ENCODE results near the gene INCENP.

INCENP gene

GRCh38 chr11:62131170-62131464 is 7.3 kb downstream of the INCENP start:
- H3K27ac Mint-ChIP-seq: no peak overlapping the region
- peaks cover 65% of the 10 kb centered on the region for H3K36me3 Mint-ChIP-seq (ENCODE audit: low read depth)
- H3K4me3 Mint-ChIP-seq: no peak overlapping the region
- no peaks in the 10 kb centered on the region for H3K9me3 Mint-ChIP-seq
- H3K27me3 Mint-ChIP-seq: no peaks in the 10 kb centered on the region
- H3K4me1 Mint-ChIP-seq (ENCODE audit: low read depth): peaks cover 15% of the 10 kb centered on the region

GRCh38 chr11:62132191-62132590 is 8.4 kb downstream of the INCENP start:
- Mint-ChIP-seq H3K4me1 (ENCODE audit: low read depth) (peaks cover 15% of the 10 kb centered on the region), H3K27ac (no peak overlapping the region), H3K27me3 (no peaks in the 10 kb centered on the region), H3K4me3 (no peak overlapping the region), H3K9me3 (no peaks in the 10 kb centered on the region), H3K36me3 (ENCODE audit: low read depth) (peaks cover 69% of the 10 kb centered on the region)

- Mint-ChIP-seq H3K36me3 (ENCODE audit: low read depth) (peaks cover 64% of the 10 kb centered on the region), H3K27ac (no peak overlapping the region), H3K4me1 (ENCODE audit: low read depth) (peaks cover 12% of the 10 kb centered on the region), H3K4me3 (no peak overlapping the region), H3K27me3 (no peaks in the 10 kb centered on the region), H3K9me3 (no peaks in the 10 kb centered on the region)
Observed at GRCh38 chr11:62132689-62133293, 9.0 kb downstream of the INCENP start.

GRCh38 chr11:62133328-62134065 is 9.7 kb downstream of the INCENP start:
- H3K27ac Mint-ChIP-seq: no peak overlapping the region

GRCh38 chr11:62137276-62137861 is 13.6 kb downstream of the INCENP start:
- H3K27ac Mint-ChIP-seq: no peak overlapping the region
- H3K4me1 Mint-ChIP-seq (ENCODE audit: low read depth): peaks cover 7% of the 10 kb centered on the region
- H3K36me3 Mint-ChIP-seq (ENCODE audit: low read depth): peaks cover 30% of the 10 kb centered on the region
- H3K9me3 Mint-ChIP-seq: no peaks in the 10 kb centered on the region
- no peaks in the 10 kb centered on the region for H3K27me3 Mint-ChIP-seq
- H3K4me3 Mint-ChIP-seq: no peak overlapping the region

More at GRCh38 chr11:62133328-62134065, 9.7 kb downstream of the INCENP start:
- H3K9me3 Mint-ChIP-seq: no peaks in the 10 kb centered on the region
- H3K36me3 Mint-ChIP-seq (ENCODE audit: low read depth): peaks cover 58% of the 10 kb centered on the region
- no peaks in the 10 kb centered on the region for H3K27me3 Mint-ChIP-seq
- peaks cover 12% of the 10 kb centered on the region for H3K4me1 Mint-ChIP-seq (ENCODE audit: low read depth)
- no peak overlapping the region for H3K4me3 Mint-ChIP-seq

GRCh38 chr11:62137881-62138629 is 14.2 kb downstream of the INCENP start:
- H3K4me1 Mint-ChIP-seq (ENCODE audit: low read depth): peaks cover under 1% of the 10 kb centered on the region
- H3K9me3 Mint-ChIP-seq: no peaks in the 10 kb centered on the region
- peaks cover 23% of the 10 kb centered on the region for H3K36me3 Mint-ChIP-seq (ENCODE audit: low read depth)
- H3K27me3 Mint-ChIP-seq: no peaks in the 10 kb centered on the region
- H3K4me3 Mint-ChIP-seq: no peak overlapping the region
- no peak overlapping the region for H3K27ac Mint-ChIP-seq

- Mint-ChIP-seq H3K27ac (no peak overlapping the region), H3K9me3 (no peaks in the 10 kb centered on the region), H3K27me3 (no peaks in the 10 kb centered on the region), H3K36me3 (ENCODE audit: low read depth) (peaks cover 25% of the 10 kb centered on the region), H3K4me3 (no peak overlapping the region), H3K4me1 (ENCODE audit: low read depth) (no peaks in the 10 kb centered on the region)
Observed at GRCh38 chr11:62138630-62139425, 15.0 kb downstream of the INCENP start.

GRCh38 chr11:62139526-62140303 is 15.9 kb downstream of the INCENP start:
- Mint-ChIP-seq H3K27me3 (no peaks in the 10 kb centered on the region), H3K36me3 (ENCODE audit: low read depth) (peaks cover 25% of the 10 kb centered on the region), H3K27ac (no peak overlapping the region)

GRCh38 chr11:62140304-62141110 is 16.7 kb downstream of the INCENP start:
- Mint-ChIP-seq H3K4me3 (no peak overlapping the region), H3K36me3 (ENCODE audit: low read depth) (peaks cover 26% of the 10 kb centered on the region), H3K27me3 (no peaks in the 10 kb centered on the region), H3K27ac (no peak overlapping the region), H3K4me1 (ENCODE audit: low read depth) (no peaks in the 10 kb centered on the region), H3K9me3 (no peaks in the 10 kb centered on the region)

More at GRCh38 chr11:62139526-62140303, 15.9 kb downstream of the INCENP start:
- H3K4me3 Mint-ChIP-seq: no peak overlapping the region
- H3K9me3 Mint-ChIP-seq: no peaks in the 10 kb centered on the region
- no peaks in the 10 kb centered on the region for H3K4me1 Mint-ChIP-seq (ENCODE audit: low read depth)

- Mint-ChIP-seq H3K4me1 (ENCODE audit: low read depth) (no peaks in the 10 kb centered on the region), H3K27me3 (no peaks in the 10 kb centered on the region), H3K36me3 (ENCODE audit: low read depth) (peaks cover 27% of the 10 kb centered on the region), H3K9me3 (no peaks in the 10 kb centered on the region), H3K27ac (no peak overlapping the region), H3K4me3 (no peak overlapping the region)
Observed at GRCh38 chr11:62141111-62142042, 17.6 kb downstream of the INCENP start.

- no peak overlapping the region for H3K27ac Mint-ChIP-seq
- peaks cover 28% of the 10 kb centered on the region for H3K36me3 Mint-ChIP-seq (ENCODE audit: low read depth)
- no peaks in the 10 kb centered on the region for H3K9me3 Mint-ChIP-seq
- no peaks in the 10 kb centered on the region for H3K4me1 Mint-ChIP-seq (ENCODE audit: low read depth)
- no peaks in the 10 kb centered on the region for H3K27me3 Mint-ChIP-seq
- H3K4me3 Mint-ChIP-seq: no peak overlapping the region
Observed at GRCh38 chr11:62142043-62142375, 18.2 kb downstream of the INCENP start.

- Mint-ChIP-seq H3K4me1 (ENCODE audit: low read depth) (no peaks in the 10 kb centered on the region), H3K4me3 (no peak overlapping the region), H3K9me3 (no peaks in the 10 kb centered on the region), H3K27me3 (no peaks in the 10 kb centered on the region), H3K36me3 (ENCODE audit: low read depth) (peaks cover 37% of the 10 kb centered on the region), H3K27ac (no peak overlapping the region)
Observed at GRCh38 chr11:62142921-62143320, 19.1 kb downstream of the INCENP start.

- Mint-ChIP-seq H3K4me1 (ENCODE audit: low read depth) (no peaks in the 10 kb centered on the region), H3K27ac (no peak overlapping the region), H3K27me3 (no peaks in the 10 kb centered on the region), H3K4me3 (no peak overlapping the region), H3K9me3 (no peaks in the 10 kb centered on the region), H3K36me3 (ENCODE audit: low read depth) (peaks cover 40% of the 10 kb centered on the region)
Observed at GRCh38 chr11:62143727-62144126, 19.9 kb downstream of the INCENP start.

Measured in stimulated activated naive CD8-positive, alpha-beta T cell treated with anti-CD3 and anti-CD28 coated beads, Interleukin-15, Interleukin-2, amounts not matched to agents 100 ng/mL and 50 ng/mL, for 24 hours (primary cell).